ENCODE results near the gene EOLA2.
"Not testable (repeated sequence)": the region's sequence is repeated elsewhere in the genome, so short reads cannot be mapped to it uniquely, and the experiment has no call there.

DNA sequence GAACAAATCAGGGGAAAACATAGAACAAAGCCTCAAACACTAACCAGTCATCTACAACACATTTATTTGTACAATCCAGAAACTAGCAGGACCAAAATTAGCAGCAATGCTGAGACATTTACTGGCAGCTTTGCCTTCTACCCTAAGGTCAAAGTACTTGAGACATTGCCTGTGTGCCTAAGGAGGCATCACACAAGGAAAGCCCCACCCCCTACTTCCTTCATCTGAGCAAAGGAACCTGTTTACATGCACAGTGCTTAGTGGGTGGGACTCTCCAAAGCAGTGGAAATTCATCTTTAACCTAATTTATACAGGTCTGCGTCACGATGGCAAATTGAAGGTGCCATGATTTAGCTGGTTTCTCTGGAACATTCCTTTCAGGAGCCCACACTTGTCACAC is 6.1 kb downstream of the EOLA2 start:
- not testable (repeated sequence) for TF ChIP-seq SIN3A (IDR thresholded peaks at IDR 0.05; ENCODE audit: low read depth, low read length); KAT2A (conservative IDR thresholded peaks at IDR 0.05; ENCODE audit: control insufficient read depth, low read depth, low read length)

Data from GM12878 (cell line).